ENCODE measurements around the gene MRRF.
"Not testable (repeated sequence)": the region's sequence is repeated elsewhere in the genome, so short reads cannot be mapped to it uniquely, and the experiment has no call there.

Gene MRRF

DNA sequence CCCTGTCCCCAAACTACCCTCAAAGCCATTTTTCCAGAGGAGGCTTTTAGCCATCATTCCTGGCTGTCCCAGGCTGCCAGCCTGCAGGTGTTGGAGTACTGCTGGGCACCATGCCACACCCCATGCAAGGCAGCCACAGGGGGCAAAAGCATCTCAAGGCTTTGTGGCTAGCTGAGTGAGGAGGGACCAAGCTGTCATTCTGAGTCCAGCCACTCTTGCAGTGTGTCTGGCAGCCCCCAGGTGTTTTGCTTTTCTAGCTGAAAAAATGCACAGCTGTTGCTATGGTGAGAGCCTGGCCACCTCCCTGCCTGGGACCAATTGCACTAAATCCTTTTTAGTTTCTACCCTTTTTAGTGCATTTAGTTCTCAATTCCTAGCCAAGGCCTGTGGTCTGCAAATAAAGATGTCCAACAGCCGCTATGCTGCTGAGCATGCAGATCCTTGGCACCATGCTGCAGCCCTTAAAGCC is 55.8 kb downstream of the MRRF start:
- no peak for DNase-seq (ENCODE audit: low read depth)
- no peak for TF ChIP-seq CTCF (IDR thresholded peaks at IDR 0.05; ENCODE audit: insufficient read depth, low read depth, low read length, missing control alignments)
- H3K4me3 ChIP-seq (ENCODE audit: low read depth, low read length): no peak overlapping the region

- TF ChIP-seq CTCF (IDR thresholded peaks at IDR 0.05; ENCODE audit: insufficient read depth, low read depth, low read length, missing control alignments): no peak
- H3K4me3 ChIP-seq (ENCODE audit: low read depth, low read length): no peak overlapping the region
- DNase-seq (ENCODE audit: low read depth): no peak
Measured at GRCh38 chr9:122322553-122322952, 57.9 kb downstream of the MRRF start.

- not testable (repeated sequence) for H3K4me3 ChIP-seq (ENCODE audit: low read depth, low read length)
Measured at GRCh38 chr9:122324665-122325064, 60.0 kb downstream of the MRRF start.

DNA sequence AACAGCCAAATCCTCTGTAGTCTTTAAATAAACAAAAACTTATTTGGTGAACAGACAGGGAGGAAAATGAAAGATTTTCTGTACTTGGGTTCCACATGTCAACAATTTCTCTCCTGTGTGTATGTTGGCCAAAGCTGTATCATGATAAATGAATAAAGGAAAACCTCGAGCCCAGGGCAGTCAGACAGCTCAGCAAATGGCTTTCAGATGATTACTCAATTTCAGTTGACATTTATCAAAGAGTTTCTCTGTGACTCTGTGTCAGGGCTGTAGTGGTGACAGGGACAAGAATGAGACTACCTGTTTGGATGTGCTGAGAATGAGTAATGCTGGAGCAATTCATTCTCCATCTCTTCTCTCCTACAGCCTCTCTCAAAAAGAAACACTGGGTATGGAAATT is 60.4 kb downstream of the MRRF start:
- no peak for TF ChIP-seq CTCF (IDR thresholded peaks at IDR 0.05; ENCODE audit: insufficient read depth, low read depth, low read length, missing control alignments)
- DNase-seq (ENCODE audit: low read depth): no peak

More at GRCh38 chr9:122324665-122325064, 60.0 kb downstream of the MRRF start:
- DNase-seq (ENCODE audit: low read depth): not testable (repeated sequence)

GRCh38 chr9:122327175-122327574 is 62.5 kb downstream of the MRRF start:
- DNase-seq (ENCODE audit: low read depth): no peak
- no peak overlapping the region for H3K4me3 ChIP-seq (ENCODE audit: low read depth, low read length)
- no peak for TF ChIP-seq CTCF (IDR thresholded peaks at IDR 0.05; ENCODE audit: insufficient read depth, low read depth, low read length, missing control alignments)

More for the DNA sequence above, 60.4 kb downstream of the MRRF start:
- H3K4me3 ChIP-seq (ENCODE audit: low read depth, low read length): no peak overlapping the region

- no peak overlapping the region for H3K4me3 ChIP-seq (ENCODE audit: low read depth, low read length)
- TF ChIP-seq CTCF (IDR thresholded peaks at IDR 0.05; ENCODE audit: insufficient read depth, low read depth, low read length, missing control alignments): no peak
- no peak for DNase-seq (ENCODE audit: low read depth)
Measured at GRCh38 chr9:122329597-122329996, 64.9 kb downstream of the MRRF start.

DNA sequence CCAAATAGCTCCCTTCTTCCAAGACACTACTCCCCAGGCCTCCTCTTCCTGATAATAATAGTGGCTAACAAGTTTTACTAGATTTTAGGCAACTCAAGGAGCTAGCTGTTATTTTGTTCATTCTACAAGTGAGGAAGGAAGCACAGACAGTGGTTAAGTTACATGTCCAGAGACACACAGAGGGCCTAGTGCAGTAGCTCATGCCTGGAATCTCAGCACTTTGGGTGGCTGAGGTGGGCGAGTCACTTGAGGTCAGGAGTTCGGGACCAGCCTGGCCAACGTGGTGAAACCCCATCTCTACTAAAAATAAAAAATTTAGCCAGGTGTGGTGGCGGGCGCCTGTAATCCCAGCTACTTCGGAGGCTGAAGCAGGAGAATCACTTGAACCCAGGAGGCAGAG is 65.8 kb downstream of the MRRF start:
- H3K4me3 ChIP-seq (ENCODE audit: low read depth, low read length): not testable (repeated sequence)

GRCh38 chr9:122331523-122331927 is 66.8 kb downstream of the MRRF start:
- H3K4me3 ChIP-seq (ENCODE audit: low read depth, low read length): no peak overlapping the region
- TF ChIP-seq CTCF (IDR thresholded peaks at IDR 0.05; ENCODE audit: insufficient read depth, low read depth, low read length, missing control alignments): no peak
- no peak for DNase-seq (ENCODE audit: low read depth)

More for the DNA sequence above, 65.8 kb downstream of the MRRF start:
- not testable (repeated sequence) for DNase-seq (ENCODE audit: low read depth)
